Renal cortical epithelial cell (primary cell): ENCODE data around the gene SORCS2. TPM values are rescaled to one million over a fixed set of nuclear protein-coding genes. Genes with fewer than 3 reads are reported as not detected.

Source experiments
- total RNA-seq: library from RNA; depleted of rRNA; stranded (reverse); fragments of >200 nt; gene quantifications from 2 replicates; pipeline ENCODE4 v1.2.3, GENCODE V29; 2014

SORCS2 gene
- total RNA-seq, 1 donor from 2014 or later, result 11.0 TPM

Other genes with a start within 250 kb of the SORCS2 start
- gene TADA2B, start 149.2 kb upstream of the SORCS2 start, total RNA-seq, result 9.6 and 31.4 TPM in 2 replicates
- 39.9 and 42.2 TPM in 2 replicates for gene GRPEL1, start 124.5 kb upstream of the SORCS2 start, total RNA-seq
- gene PSAPL1, start 242.4 kb downstream of the SORCS2 start, total RNA-seq, result not detected in 2 replicates